HG02884 (cell line): ENCODE results near the gene BEX2.
"Not testable (repeated sequence)": the region's sequence is repeated elsewhere in the genome, so short reads cannot be mapped to it uniquely, and the experiment has no call there.

Experiments used
- ATAC-seq: cut with Tn5 transposase; IDR thresholded peaks from one replicate; pipeline ENCODE4 v1.9.1; 2021; ENCODE audit warnings: mild to moderate bottlenecking, moderate library complexity; ENCODE audit not compliant: unreplicated experiment

BEX2 gene

DNA sequence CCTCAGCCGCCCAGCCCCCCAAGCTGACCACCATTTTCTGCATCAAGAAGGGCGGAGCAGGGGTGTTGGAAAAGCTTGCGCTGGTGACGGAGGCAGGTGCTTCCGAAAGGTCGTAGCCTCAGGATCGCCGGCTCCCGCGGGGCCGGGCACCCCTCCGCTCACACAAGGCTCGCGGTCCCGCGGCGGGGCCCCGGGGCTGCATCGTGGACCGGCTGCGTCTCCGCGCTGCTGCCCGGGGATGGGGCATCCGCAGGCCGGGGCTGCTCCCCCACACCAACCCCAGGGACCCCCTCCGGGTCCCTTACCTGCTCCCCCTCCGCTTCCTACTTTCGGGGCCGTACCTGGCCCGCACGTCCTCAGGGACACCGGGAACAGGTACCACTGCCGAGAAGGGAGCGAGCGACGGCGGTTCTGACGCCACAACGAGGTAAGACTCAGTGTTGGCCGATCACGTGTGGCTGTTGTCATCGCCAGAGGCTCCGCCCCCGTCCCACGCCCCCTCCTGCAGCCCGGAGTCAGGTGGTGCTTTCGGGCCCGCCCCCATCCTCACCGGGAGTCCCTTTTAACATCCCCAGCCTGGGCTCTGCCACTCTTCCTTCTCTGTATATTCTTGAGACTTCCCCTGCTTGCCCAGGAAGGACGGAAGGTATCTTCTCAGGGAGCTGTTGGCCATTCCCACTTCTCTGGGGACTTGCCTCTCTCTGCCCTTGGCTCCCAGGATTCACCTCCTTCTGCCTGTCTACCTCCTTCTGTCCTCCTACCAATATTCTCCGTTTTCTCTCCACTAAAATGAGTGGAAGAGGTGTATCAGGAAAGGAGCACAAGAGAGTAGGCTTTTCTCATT lies at the start of gene BEX2:
Gene BEX2, minus strand, starts transcription at position 436 of the 844 bp plus-strand sequence. CDS start 1,014 bp downstream, outside the sequence.
- peak; percentile 99 for ATAC-seq

DNA sequence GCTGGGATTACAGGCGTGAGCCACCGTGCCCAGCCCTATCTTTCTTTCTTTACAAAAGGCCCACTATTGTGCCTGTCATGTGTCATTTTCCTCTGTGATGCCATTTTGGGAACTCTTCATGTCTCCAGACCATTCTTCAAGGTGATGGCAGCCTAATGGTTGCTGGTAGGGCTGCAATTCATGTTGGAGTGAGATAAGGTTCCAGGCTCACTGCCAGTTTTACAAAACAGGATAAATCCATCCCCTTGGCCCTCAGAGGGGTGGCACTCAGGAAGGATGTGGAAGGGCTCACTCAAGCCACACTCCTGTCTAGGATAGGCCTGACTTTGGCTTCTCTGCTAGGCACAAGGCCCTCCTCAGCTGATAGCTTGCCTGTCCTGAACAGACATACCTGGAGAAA lies 49.3 kb upstream of the BEX2 start:
- ATAC-seq, result no peak

DNA sequence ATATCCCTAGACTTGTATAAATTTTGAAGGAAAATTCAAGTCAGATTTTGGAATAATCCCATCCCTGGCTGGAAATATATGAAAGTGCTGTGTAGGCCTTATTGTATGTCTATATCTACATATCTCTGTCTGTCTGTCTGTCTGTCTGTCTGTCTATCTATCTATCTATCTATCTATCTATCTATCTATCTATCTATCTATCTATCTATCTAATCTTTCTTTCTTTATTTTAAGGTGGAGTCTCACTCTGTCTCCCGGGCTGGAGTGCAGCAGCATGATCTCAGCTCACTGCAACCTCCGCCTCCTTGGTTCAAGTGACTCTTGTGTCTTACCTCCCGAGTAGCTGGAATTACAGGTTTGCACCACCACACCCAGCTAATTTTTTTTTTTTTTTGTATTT lies 48.8 kb upstream of the BEX2 start:
- ATAC-seq, result not testable (repeated sequence)

DNA sequence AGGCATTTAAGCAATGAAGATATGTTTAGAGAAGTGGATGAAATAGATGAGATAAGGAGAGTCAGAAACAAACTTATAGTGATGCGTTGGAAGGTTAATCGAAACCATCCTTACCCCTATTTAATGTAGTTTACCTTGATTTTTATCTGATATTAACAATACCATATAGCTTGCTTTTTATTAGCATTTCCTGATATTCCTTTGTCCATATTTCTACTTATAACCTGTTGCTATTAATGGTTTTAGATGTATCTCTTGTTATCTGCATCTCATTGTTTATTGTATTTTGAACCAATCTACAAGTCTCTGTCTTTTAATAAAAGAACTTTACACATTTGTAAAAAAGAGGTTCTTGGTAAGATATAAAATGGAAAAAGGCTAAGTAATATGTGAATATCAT lies 47.1 kb upstream of the BEX2 start:
- no peak for ATAC-seq

DNA sequence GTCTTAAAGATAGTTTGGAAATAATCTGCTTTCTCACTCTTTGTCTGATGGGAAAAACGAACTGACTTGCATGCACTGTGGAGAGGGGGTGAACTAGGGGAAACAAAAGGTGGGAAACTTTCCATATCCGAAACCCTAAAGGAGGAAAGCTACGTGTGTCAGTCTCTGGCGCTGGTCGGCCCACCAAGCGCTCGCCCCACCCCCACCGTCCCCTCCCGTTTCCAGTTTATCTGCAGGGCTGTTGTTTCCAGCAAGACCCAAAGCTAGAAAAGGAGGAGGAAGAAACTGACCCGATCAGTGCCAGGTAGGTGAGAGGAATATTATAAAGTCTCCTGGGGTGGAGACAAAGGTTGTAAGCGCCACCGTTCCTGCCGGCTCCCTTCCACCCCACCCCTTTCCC lies 46.1 kb upstream of the BEX2 start:
- ATAC-seq, result no peak

DNA sequence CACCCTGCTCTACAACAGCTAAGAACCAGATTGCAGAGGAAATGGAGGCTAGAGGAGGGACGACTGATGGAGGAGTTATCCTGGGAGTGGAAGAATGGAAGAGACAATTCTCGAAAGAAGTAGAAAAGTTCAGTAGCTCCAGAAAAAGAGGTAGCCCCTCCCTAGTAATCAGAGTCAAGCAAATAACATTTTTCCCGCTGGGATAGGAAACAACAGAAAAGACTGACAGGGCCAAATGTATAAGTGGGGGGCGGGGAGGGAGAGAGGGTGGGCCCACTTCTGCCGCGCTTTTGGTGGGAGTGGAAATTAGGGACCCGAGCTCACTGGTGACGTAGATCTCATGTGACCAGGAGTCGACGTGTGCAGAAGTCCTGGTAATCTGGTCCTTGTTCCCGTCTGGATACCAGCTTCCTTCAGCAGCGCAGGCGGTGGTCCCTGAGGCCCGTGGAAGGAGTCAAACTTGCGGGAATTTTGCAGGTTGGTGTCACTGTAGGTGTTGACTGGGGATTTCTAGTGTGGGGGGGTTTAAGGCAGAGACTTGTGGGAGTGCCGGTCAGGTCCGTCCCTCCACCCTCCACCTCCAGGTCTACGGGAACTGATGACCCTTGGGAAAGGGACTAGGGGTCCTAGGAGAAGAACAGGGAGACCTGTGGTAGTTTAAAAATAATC lies 45.5 kb upstream of the BEX2 start, which contains the start of gene TCEAL9:
Gene TCEAL9, plus strand, starts transcription at position 377 of the 669 bp plus-strand sequence. CDS start 1,179 bp downstream, outside the sequence.
- peak; percentile 75 for ATAC-seq

DNA sequence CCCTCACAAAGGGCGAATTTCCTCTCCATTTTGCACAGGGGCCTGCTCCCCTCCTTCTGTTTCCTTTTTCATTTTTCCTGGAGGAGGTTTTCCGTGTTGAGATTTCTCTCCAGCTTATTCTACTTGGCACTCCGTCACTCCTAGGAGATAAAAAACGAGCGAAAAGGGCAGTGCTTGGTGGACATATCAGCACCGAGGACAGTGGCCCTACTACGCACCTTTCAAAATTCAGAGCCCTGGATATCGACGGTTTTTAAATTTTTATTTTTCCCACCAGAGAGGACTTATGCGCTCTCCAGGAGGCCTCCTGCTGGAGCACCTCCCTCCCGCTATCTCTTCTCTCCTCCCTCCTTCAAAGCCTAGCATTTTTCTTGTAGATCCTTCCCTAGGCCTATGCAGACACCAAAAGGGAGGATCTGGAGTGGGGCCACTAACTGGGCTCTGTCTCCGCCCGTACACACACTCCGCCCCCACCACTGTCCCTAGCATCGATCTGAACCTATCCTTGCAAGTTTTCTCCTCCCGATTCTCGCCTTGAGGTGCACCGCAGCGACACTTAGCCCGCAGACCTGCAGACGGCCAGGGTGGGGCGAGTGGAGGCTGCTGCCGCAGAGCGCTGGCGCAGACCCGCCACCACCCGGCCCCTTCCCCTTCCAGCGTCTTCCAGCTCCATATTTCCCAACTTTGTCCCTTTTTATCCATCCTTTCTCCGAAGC lies 37.0 kb upstream of the BEX2 start:
- no peak for ATAC-seq

DNA sequence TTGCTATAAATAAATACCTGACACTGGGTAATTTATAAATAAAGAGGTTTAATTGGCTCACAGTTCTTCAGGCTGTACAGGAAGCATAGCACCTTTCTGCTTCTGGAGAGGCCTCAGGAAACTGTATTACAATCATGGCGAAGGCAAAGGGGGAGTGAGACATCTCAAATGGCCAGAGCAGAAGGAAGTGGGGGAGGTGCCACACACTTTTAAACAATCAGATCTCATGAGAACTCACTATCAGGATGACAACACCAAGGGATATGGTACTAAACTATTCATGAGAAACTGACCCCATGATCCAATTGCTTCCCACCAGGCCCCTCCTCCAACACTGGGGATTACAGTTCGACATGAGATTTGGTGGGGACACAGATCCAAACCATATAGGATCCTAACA lies 33.8 kb upstream of the BEX2 start:
- no peak for ATAC-seq

DNA sequence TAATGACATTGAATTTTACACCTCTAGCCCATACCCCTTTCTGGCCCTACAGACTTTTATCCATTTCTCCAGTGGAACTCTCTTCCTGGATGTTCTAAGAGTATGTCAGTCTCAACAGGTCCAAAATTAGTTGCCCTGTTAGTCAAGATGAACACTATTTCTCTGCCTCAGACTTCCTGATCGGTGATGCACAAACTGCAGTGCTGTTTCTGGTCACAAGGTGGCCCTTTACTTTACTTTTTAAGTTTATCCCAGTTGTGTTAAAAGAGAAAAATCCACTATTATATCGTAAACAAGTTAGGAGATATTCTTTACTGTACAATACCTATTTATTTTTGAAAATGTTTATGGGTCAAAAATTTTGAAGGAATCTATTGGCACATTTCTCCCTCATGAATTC lies 32.3 kb upstream of the BEX2 start:
- ATAC-seq, result no peak

DNA sequence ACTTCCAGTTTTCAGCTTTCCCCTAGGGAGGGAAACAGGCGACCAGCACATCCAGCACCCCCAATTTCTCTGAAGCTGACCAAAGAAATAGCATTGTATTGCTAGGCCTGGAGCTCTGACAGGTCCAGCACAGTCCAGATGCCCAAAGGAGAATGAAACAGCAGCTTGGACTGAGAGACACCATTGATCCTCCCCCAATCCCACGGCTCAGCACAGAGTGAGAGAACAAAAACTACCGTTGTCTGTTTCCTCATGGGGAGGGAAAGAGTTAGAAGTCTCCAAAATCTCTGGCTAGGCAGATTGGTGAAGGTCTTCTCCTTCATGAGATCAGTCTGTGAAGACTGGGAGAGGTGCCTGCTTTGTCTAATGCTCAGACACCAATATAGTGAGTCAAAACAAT lies 27.9 kb upstream of the BEX2 start:
- ATAC-seq, result no peak

DNA sequence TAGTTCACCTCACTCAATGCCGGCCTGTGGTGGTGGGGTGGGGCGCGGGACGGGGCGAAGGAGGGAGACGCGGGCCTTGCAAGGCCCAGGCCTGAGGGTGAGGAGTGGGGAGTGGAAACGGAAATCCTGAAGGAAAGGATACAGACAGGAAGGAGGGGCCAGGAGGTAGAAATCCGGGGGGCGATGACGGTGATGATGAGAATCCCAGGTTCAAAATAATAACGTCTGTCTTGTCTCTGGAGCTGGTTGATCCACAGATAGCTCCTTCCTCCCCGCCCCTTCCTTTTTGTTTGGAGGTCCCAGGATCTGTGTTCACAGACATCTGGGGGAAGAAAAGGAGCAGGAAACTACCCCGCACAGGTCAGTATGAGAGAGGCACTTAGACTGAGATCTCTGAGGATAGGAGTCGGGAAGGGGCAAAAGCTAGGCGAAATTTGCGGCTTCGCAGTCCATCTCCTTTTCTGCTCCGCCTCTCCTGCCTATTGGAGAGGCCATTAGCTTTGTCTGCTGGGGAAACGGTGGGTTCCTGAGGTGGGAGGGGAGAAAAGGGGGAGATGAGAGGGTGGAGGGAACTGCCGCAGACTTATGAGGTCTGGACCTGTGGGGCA lies 20.0 kb upstream of the BEX2 start:
- no peak for ATAC-seq

DNA sequence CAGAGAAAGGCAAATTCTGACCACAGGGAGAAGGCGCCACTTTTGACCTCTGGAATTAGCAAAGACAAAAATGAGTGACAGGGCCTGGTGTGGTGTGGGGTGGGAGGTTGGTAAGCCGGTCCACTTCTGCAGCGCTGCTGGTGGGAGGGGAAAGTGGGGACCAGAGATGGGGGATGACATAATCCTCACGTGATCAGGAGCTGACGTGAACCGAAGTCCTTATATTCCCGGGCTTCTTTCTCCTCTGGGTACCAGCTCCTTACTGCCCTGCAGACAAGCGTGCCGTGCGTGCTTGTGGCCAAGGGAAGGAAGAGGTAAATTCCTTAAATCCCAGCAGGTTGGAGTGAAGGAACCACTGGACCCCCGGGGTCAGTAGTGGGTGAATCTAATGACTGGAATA lies 19.2 kb upstream of the BEX2 start, which contains the start of gene TCEAL7:
Gene TCEAL7, plus strand, starts transcription at position 249 of the 400 bp plus-strand sequence. CDS start 1,165 bp downstream, outside the sequence.
- ATAC-seq, result no peak

DNA sequence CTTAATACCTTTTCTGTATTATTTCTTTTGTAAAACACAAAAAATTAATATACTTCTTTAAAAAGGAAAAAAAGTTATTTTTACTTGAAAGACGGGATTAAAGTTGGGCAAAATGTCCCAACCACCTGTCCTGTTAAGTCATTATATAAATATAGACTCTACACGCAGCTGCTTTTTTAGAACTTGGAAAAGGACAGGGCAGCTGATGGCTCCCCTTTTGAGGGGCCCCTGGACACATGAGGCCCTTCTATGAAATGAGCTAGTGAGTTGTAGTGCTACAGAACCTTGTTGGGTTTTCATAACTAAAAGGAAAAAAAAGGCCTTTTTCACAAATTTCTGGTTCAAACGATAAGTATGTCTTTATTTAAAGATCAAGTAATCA lies 600 bp upstream of the BEX2 start:
- no peak for ATAC-seq

DNA sequence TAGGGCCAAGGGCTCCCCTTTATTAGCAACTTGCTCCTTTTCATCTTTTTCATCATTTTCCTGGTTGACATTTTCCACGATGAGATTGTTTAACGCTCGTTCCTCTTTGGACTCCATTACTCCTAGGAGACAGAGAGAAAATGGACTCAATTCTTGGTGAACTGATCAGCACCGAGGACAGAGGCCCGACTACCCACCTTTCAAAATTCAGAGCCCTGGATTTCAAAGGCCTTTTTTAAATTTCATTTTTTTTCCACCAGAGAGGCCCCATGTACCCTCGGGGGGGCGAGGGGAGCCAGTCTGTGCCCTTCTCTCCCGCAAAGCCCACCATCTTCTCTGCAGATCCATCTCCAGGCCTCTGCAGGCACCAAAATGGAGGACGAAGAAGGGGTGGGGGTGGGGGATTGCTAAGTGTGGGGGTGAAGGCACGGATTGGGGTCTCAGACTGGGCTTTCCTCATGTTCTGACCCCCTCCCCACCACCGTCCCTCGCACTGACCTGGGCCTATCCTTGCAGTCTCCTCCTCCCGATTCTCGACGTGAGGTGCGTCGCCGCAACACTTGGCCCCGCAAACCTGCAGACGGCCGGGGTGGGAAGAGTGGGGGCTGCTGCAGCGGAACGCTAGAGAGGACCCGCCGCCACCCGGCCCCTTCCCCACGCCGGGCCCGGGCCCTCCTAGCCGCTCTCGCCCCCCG lies 783 bp downstream of the BEX2 start:
- ATAC-seq, result no peak

DNA sequence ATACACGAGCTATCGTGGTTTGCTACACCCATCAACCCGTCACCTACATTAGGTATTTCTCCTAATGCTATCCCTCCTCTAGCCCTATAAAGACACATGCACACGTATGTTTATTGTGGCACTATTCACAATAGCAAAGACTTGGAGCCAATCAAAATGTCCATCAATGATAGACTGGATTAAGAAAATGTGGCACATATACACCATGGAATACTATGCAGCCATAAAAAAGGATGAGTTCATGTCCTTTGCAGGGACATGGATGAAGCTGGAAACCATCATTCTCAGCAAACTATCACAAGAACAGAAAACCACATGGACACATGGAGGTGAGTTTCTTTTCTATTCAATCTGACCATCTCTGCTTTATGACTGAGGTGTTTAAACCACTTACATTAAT lies 5.1 kb downstream of the BEX2 start:
- ATAC-seq, result not testable (repeated sequence)

DNA sequence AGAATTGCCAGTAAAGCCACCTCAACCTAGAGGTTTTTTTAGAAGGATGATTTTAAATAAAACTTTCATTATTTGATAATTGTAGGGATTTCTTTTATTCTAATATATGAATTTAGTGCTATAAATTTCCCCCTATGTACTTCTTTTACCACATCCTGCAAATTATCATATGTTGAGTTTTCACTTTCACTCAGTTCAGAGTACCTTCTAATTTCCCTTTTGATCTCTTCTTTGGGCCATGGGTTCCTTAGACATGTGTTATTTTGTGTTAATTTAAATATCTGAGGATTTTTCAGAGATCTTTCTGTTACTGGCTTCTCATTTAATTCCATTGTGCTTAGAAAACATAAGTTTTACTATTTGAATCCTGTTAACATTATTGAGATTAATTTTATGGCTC lies 6.1 kb downstream of the BEX2 start:
- ATAC-seq, result no peak

DNA sequence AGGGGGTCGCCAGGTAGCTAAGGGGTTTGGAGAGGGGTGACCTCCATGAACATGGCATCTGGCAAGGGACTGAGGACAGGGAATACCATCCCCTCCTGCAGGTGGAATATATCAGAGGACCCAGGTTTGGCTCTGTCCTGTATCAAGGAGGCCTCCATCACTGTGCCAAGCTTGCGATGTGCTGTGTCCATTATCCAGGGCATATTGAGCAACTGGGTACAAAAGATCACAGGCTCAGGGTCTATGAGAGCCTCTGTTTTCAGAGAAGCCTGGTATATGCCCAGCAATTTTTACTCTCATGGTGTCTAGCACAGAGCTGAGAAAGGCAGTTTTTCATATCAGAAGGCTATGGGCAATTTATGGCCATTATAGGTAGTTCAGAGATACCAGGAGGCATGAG lies 17.7 kb downstream of the BEX2 start:
- ATAC-seq, result no peak

DNA sequence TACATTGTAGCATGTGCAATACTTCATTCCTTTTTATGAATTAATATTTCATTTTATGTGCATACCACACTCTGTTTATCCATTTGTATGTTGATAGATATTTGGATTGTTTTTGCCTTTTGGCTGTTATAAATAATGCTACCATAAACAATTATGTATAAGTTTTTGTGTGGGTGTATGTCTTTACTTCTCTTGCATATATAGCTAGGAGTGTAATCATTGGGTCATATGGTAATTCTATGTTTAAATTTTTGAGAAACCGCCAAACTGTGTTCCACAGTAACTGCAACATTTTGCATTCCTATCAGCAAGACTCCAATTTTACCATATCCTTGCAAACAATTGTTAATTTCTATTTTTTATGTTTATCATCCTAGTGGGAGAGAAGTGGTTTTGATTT lies 31.2 kb downstream of the BEX2 start:
- ATAC-seq, result no peak

DNA sequence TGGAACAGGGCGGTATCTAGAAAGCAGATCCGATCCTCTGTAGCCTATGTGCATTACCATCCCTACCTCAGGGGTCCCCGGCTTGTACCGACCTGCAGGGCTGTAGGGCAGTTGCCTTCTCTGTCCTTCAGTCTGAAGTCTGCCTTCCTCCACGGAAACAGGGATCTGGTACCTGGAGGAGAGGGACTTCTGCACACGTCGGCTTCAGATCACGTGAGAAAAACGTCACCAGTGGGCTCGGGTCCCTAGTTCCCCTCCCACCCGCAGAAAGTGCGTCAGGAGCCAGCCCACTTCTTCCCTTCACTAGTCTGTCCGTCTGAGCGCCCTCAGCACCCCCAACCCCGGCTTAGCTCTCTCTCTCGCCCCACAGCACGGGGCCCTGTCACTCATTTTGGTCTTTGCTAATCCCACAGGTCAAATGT lies 34.2 kb downstream of the BEX2 start, which contains the start of gene TCEAL5:
Gene TCEAL5, minus strand, starts transcription at position 170 of the 422 bp plus-strand sequence. CDS start 2,187 bp downstream, outside the sequence.
- ATAC-seq, result no peak

DNA sequence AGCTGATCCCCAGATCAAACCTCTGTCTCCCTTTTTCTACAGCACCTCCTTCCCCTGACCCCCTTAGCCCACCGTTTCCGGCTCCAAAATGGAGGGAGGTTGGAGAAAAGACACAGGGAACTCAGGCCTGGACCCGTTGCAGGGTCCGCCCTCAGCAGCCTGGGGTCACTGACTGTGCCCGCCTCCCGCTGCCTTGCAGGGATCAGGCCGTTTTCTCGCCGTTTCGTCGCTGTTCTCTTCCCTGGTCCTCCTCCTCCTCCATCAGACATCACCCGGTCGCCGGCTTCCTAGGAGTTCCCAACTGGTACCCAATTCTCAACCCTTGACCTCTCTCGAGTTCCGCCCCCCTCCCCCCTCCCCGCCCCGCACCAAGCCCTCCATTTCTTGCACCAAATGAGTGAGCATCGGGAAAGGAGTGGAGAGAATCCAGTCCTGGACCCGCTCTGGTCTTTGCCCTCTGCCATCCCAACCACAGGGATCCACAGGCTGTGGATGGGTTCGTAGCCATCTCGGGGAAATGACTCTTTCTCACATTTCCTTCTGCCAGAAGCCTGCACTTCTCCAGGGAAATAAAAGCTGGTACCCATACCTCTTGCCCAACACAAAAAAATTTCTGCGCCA lies 34.7 kb downstream of the BEX2 start:
- no peak for ATAC-seq
